HG02973 (cell line): ENCODE data around the gene ARMH4.

Experiments
- ATAC-seq: cut with Tn5 transposase; IDR thresholded peaks from one replicate; pipeline ENCODE4 v1.9.1; 2021; ENCODE audit warnings: moderate library complexity; ENCODE audit not compliant: unreplicated experiment

Gene ARMH4

DNA sequence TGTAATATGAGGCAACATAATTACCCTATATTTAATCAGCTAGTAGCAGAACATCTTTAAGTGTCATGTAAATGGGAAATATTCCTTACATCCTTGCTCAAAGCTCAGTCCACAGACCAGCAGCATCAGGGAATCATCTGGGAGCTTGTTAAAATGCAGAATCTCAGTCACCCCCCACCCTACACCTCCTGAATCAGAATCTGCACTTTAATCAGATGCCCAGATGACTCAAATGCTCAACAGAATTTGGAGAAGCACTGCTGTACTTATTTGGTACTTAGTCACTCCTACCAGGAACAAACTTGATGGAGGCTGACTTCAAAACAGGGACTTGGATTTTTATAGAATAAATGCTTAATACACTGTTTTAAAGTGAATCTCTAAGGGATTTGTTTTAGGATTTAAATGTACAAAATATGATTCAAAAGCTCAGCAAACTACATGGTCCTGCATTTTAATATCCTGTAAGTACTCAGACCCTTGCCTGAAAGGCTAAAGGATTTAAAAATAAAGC, 96.5 kb downstream of the ARMH4 start:
- no peak for ATAC-seq

DNA sequence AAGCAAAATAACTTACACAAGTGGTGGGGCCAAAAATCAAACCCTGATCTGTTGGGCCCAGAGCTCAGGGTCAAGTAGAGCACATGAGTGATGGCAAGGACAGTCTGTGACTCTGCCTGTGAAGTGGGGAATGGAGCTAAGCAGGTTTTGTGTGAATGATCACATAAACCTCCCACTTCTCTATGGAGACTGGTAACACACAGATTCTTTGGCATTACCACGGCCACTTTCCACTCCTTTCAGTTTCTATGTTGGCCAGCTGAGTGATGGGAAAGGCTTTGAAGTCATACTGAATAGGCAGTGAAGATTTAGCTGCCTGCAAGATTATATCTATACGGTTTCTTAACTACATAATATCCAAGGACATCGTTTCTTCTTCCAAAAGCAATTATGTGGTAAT, 97.9 kb downstream of the ARMH4 start:
- no peak for ATAC-seq

DNA sequence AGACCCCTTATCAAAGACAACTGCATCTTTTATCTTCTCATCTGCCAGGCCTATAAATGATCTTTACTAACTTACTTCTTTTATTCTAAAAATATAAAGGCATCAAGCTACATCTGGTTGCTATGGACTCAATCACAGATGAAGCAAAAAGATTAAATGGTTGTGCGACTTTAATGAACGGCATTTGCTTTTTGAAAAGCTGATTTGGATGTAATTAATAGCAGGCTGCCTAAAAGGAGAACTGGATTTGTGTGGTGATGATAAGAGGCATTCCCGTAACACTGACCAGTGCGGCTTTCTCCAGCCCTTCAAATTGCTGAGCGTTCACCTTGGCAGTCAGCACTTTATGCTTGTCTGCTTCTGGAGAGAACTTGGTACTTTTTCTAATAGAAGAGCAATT, 103.8 kb downstream of the ARMH4 start:
- ATAC-seq = no peak

DNA sequence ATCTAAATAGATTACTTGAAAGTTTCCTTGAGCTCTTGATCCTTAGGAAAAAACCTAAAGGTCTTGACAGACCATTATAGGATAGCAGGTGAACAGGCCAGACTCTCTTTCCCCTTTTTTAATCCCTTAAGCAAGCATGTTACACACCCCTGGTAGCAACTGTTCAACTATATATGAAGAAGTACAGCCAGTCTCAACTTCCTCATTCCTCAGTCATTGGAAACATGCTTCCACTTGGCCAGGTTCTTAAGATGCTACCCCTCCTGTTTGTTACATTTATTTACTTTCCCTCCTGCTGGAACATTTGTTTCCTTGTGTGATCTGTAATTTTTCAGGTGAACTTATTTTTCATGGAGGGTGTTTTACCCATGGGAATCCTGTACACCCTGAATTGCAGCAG, 124.1 kb downstream of the ARMH4 start:
- no peak for ATAC-seq

DNA sequence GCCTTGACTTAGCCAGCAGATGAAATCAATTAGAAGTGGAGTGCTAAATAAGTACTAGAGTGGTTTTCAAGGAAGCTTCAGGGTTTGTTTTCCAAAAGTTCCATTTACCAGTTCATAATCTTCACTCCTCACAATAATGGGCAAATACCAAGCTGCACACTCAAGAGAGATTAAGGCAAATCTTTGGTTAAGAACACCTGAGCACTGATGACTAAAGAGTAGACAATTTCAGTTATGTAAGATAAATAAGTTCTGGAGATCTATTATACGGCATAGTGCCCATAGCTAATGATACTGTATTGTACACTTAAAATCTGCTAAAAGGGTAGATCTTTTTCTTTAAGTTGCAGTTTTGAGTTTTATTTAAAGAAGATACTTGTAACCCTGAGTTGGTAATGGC, 125.0 kb downstream of the ARMH4 start:
- ATAC-seq = no peak

DNA sequence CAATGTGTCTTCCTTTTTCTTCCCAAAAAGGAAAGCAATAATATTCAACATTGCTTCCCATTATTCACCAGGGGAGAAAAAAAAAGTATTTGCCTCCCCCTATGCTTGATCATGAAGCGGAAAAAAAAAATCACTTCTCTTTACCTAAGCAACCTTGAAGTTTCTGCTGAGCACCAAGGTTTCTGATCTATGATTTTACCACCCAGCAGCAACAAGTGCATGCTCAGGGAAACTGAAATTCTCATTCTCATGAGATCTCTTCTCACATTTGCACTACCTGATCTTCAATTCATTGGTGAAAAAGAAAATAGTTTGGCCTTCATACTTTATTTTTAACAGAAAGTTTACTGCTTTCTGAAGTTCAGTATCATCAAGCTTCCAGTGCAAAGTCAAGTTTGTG, 125.8 kb downstream of the ARMH4 start:
- ATAC-seq = no peak

DNA sequence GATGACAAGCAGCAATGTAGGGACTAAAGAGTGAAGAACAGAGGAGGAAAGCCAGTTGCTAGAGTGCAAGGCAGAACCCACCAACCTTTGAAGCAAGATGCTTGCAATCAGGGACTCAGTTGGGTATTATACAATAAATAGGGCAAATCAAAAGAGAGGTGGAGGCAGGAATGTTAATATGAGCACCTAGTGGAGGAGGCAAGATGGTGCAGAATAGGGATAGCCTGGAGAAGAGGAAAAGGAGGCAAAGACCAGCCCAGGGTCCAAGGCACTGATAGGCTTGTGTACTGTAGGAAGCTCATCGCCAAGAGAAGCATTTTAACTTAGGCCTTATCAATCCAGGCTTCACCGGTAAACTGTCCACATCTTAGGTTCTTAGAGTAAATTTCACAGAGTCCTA, 137.2 kb downstream of the ARMH4 start:
- ATAC-seq = no peak

DNA sequence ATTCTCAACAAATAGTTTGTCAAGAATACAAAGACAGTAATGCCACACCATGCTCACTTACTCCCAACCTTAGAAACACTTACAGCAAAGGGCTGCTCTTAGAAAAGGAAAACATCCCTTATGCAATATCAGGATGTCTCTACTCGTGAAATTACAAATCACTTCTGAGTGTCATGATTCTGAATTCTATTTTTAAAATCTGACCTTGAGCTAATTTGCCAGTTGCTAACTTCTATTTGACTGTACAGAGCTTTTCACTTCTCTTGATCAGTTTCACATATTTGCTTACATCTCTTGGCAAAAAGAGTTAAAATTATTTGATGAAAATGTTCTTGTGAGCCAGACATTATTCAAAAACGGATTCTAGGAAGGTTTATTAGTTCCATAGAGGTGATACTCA, 149.4 kb downstream of the ARMH4 start:
- ATAC-seq = no peak

DNA sequence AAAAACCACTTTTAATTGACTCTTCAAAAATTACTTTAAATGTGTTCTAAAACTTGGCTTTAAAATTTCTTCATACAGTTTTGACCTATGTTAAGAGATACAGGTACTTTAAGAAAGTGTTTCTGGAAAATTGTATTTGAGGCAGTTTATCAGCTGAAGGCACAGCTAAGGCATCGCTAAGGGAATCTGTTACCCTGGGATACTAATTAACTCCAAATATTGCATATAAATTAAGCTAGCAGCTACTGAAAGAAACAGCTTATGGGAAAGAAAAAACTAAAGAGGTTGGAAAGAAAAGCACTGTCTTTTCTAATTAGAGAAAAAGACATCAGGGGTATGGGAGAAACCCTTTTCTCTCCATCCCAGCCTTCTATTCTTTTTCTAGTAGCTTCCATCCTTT, 152.0 kb downstream of the ARMH4 start:
- ATAC-seq = no peak

DNA sequence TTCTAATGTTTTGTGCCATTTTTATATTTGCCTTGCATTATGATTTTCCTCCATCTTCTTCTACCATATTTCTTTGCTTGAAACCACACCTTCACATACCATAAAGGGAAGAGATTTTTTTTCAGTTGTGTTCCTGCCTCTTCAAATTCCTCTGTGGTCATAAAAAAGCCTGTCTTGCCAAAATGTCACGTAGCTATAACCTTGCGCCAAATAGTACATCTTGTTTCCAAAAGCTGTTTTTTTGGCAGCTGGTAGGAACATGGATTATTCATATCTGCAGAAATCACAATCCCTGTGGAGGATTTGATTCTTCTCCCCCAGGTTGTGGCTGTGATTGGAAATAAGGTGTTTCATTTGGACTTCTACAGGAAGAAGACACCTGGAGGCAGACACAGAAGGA, 152.5 kb downstream of the ARMH4 start:
- no peak for ATAC-seq

DNA sequence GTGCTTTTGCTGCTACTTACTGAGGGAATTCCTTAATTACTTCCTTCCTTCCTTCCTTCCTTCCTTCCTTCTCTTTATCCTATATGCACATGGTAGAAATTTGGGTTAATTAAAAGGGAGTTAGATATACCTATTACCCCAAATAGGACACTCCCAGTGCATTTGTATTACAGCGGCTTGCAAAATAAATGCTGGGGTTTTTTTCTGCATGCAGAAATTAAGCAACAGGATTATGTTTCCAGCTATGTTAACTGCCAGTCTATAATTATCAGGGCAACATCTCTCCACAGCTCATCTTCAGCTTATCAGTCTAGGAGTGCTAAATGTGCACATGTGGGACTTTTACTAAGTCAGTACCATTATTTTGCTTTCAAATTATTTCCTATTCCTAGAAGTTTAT, 153.2 kb downstream of the ARMH4 start:
- no peak for ATAC-seq

DNA sequence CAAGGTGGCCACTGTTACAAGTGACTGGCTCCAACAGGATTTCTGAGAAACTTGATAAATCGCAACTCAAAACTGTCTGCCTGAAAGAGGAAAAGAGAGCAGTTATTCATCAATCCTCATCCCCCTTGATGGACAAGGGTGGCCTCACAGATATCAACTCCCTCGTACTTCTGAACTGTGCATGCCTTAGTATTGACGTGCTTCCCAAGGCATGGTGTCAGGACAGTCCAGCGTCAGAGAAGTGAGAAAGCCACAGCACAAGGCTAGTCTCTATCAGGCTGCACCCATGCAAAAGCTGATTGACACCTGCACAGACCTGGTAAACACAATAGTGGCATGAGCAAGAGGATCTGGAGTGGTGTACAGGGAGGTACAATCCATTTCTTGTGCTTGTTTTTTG, 160.7 kb downstream of the ARMH4 start:
- no peak for ATAC-seq

DNA sequence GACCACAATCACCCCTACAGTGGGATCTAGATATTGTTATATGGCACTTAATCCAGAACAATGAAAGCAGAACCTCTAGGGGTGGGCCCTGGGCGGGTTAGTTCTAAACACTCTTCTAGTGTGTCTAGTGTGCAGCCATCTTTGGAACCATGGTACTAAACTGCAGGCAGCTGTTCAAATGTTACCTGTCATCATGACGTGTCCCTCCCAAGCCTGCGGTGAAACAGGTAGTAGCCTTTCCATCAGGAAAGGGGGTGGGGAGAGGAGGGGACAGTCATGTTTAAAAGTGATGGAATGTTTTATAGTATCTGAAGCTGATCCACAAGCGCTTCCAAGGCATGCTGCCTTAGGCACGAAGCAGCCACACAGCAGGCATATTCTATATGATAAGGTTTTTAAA, 163.6 kb downstream of the ARMH4 start:
- no peak for ATAC-seq

DNA sequence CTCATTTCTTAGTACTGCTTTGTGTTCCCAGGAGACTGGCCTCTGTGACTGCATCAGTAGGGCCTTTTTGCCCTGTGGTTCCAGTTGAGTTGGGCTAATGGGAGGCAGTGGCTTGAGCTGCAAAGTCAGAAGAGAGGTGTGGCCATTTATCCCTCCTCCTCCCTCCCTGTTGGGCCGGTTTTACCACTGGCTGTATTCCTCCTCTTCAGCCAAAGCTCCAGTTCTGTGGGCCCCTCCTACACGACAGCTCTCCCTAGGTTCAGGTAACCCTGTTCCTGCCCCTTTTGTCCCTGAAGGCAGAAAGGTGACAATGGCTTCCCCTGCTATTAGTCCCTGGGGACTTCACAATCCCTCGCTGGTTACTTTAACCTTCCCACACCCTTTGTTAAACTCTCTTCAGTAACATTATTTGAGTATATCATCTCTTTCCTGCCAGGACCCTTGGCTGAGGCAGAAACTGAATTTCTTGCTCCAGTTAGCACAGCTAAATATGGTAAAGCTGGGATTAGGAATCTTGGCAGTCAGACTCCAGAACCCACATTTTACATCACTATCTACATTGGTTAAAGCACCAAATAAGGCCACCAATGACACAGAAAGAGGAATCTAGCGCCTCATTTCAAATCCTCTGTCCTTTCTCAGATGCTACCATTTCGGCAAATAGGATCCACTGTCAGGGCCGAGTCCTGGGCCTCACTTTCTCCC, 164.3 kb downstream of the ARMH4 start:
- no peak for ATAC-seq

DNA sequence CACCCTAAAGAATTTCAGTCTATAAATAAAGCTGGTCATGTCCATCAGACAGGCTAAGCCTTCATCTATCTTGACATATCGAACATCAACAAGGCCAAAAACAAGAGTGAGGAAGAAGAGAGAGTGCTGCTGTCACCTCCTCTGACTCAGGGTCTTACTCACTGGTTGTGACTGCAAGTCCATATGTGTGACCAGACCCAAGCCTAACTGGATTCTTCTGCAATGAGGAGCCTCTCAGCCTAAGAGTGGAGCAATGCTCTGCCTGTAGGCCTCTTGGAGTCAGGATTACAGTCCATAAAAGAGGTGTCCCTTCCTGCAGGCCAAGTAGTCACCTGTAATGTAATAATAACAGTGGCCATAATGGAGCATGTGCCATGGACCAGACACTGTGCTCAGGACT, 165.0 kb downstream of the ARMH4 start:
- no peak for ATAC-seq

DNA sequence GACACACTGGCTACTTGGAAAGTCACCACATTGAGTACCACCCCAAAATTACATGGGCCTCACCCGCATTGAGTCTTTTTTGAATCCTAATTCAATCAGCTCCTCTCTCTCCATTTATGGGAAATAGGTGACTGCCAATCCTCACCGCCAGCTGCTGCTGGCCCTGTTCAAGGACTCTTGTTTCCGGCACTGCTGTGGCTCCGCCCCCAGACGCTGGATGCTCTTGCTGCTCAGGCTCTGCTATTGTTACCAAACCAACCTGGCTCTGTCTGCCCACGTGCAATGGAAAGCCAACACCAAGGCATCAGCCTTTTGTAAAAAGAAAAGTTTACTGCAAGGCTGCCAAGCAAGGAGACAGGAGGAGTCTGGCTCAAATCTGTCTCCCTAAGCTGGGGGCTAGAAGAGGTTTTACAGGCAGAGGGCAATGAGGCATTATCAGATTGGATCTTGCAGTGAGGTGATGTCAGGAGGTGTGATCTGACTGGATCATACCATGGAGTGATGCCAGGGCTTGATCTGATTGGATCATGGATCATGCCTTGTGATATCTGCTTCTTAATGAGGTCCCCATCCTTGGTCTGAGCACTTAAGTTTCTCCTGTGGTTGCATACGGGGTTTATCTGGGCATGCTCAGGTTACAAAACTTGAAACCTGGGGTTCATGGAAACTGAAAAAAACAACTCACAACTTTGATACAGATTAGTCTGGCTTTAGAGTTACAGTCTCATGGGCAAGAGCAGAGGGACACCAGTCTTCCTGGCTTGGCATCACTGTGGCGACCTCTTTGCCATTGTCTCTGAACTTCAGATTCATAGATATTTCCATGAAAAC, 169.0 kb downstream of the ARMH4 start:
- no peak for ATAC-seq

DNA sequence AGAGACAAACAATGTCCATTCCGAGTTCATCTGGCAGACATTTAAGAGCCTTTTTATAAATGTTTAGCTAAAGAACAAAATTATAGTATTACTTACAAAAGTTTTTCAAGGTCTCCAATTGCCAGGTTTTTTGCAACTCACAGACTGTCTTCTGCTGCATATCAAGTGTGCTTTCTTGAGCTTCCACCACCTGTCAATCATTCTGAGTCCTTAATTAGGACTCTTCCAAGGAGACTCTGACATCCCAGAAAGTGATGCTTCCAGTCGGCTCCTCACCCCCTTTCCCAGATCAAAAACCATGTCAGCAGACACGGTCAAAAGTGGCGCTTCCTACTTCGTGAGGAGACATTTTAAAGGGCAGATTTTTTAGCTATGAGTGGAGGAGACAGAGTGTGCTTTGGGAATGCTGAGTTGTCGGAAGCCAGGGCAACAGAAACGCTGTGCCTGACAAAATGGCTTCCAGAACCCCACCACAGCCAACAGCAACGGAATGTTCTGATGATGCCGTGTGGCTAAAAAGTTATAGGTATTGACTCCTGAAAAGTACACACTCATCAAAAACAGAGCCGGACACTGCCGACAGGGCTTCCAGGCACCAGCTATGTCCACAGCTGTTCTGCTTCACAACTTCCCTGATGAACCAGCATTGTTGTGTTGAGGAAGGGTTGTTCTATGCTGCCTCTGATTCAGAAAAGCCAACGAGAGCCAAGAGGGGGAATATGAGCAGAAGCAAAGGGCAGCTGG, 170.0 kb downstream of the ARMH4 start:
- ATAC-seq = no peak

DNA sequence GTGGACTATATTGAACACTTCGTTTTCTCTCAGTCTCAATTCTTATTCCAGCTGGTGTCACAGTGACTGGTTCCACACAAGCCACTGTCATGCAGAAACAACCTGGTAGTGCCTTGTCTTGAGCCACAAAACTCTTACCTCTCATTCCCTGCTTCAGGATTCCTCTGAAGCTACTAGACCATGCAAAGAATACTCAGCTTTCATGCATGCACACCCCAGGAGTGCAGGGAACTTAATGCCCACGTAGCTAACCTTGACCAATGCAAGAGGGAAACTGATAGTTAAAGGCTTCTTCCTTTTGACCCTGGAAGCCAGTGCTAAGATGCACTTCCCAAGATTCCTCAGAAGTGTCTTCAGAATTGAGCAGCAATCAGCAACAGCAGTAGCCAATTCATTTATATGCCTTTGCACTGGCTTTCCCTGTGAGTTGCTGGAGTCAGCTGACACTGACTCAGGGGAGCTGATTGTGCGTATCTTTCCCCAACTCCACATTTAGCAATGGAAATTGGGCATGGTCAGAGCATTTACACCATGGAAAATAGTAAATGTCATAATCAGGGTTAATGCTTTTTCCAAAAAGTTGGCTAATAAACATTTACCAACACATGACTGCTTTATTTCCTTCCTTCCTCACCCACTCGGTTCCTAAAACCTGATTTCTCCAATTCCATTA, 172.5 kb downstream of the ARMH4 start:
- no peak for ATAC-seq

DNA sequence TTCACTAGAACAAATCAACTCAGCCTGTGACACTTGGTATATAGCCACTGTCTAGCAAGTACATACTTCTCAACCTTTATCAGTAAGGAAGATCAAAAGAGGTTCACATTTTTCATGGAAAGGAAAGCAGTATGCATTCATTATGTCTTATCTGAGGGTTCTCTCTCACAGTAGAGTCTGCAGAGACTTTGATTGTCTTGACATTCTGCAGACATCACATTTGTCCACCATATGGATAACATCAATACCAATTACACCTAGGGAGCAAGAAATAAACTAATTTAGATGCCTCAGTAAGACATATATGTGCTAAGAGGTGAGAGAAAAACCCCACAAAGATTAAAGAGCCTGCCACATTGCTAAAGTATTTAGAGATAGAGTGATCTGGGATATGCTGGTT, 175.3 kb downstream of the ARMH4 start:
- no peak for ATAC-seq

DNA sequence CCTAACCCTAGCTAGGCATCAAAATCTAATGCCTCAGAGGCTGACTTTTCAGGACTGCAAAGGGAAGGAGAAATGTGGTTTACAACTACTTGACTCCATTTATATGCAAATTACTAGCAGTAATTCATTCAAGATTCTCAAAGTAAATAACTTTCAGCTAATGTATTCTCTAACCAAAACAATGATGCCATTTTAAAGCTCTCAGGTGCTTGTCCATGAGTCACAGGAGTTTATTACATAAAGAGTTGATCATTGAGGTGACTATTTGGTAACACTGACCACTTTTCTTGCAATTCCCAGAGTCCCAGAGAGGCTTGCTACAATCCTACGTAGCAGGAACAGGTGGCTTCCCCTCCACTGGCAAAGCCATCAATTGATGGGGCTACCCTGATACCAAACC, 177.1 kb downstream of the ARMH4 start:
- ATAC-seq = no peak

DNA sequence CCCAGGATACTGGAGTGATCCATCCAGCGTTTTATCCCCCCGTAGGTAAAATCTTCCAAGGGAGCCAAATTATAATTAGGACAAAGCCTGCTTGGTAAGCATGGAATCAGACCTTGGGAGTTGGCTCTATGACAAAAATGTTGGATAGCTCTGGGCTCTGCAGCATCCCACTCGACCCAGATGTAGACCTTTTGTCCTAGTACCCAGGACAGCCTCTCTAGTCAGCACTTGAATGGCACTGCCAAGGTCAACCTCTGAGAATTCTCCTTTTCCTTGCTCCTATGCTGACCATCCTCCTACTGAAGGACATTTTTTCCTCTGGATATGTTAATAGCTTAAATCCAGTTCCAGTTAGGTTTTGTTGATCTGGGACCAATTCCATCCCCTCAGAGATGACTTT, 181.4 kb downstream of the ARMH4 start:
- ATAC-seq = no peak
